ENCODE results near the gene RSBN1.

Gene RSBN1

DNA sequence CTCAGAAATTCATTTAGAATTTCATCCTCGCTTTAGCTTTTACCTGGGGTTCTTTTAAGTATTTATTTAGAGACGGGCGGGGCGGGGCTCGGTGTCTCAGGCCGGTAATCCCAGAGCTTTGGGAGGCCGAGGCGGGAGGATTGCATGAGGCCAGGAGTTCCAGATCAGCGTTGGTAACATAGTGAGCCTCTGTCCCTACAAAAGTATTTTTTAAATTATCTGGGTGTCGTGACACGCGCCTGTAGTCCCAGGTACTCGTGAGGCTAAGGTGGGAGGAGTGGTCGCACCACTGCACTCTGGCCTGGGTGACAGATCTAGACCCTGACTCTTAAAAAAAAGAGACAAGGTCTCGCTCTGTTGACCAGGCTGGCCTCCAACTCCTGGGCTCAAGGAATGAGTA lies 942 bp upstream of the RSBN1 start:
- TF ChIP-seq, protein P1, sequence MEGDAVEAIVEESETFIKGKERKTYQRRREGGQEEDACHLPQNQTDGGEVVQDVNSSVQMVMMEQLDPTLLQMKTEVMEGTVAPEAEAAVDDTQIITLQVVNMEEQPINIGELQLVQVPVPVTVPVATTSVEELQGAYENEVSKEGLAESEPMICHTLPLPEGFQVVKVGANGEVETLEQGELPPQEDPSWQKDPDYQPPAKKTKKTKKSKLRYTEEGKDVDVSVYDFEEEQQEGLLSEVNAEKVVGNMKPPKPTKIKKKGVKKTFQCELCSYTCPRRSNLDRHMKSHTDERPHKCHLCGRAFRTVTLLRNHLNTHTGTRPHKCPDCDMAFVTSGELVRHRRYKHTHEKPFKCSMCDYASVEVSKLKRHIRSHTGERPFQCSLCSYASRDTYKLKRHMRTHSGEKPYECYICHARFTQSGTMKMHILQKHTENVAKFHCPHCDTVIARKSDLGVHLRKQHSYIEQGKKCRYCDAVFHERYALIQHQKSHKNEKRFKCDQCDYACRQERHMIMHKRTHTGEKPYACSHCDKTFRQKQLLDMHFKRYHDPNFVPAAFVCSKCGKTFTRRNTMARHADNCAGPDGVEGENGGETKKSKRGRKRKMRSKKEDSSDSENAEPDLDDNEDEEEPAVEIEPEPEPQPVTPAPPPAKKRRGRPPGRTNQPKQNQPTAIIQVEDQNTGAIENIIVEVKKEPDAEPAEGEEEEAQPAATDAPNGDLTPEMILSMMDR (IDR thresholded peaks at IDR 0.05; ENCODE audit: borderline replicate concordance, insufficient read depth, low read depth, low read length), result no peak
- no peak overlapping the region for H3K4me3 ChIP-seq (ENCODE audit: low read depth, low read length)

DNA sequence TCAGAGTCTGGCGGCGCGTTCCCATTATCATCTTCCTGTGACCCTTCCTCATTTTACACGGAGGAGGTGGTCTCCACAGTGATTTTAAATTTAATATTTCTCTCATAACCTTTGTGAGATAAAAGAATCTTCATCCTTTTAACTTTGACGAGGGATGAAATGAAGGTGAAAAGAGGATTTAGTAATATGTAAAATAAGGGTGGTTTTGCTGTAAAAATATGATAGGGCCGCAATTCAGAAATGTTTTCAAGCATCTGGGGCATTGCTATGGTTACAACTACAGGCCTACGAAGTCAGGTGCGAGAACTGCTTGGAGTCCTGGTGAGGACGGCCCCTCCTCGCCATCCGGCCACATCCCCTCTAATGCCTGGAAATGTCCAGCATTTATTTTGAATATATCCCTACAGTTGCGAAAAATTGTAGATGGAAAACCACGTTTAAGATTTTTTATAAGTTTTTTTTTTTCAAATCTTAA lies 422 bp upstream of the RSBN1 start:
- peak overlapping the region; percentile 33 for H3K4me3 ChIP-seq (ENCODE audit: low read depth, low read length)
- TF ChIP-seq, protein P1 (IDR thresholded peaks at IDR 0.05; ENCODE audit: borderline replicate concordance, insufficient read depth, low read depth, low read length), result 0 out of 2 replicates have a peak, but pooled peaks have one; percentile 5

DNA sequence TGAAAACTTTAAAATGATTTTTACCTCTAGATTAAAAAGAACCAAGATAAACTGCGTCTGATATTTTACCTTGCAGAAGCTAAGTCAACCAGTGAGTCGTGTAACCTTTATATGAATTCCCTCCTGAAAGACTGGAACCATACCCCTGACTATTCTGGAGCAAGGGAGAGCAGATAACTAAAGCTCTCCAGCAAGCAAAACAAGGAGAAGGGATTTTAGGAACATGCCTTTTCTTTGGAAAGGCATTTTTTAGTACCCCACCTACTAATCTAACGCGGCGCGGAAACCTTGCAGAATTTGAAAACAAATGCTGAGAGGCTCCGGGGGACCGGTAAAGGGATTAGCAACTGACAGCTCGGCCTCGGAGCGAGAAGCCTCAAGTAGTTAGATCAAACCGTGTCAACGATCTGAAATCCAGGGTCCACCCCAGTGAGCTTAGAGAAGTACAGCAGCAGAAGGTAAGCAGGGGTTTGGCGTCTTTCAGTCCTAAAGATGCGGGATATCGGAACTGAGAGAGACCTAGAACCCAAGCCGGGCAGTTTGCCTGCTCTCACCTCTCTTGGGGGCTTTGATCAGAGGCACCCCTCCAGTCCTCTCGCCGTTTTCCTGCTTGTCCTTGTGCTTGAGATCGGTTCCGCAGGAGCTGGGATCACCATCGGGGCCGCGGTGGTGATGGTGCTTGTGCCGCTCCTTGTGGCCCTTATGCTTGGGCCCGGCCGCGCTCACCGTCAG lies 954 bp downstream of the RSBN1 start:
- TF ChIP-seq, protein P1 (IDR thresholded peaks at IDR 0.05; ENCODE audit: borderline replicate concordance, insufficient read depth, low read depth, low read length), result no peak
- H3K4me3 ChIP-seq (ENCODE audit: low read depth, low read length), result peak overlapping the region; percentile 77

DNA sequence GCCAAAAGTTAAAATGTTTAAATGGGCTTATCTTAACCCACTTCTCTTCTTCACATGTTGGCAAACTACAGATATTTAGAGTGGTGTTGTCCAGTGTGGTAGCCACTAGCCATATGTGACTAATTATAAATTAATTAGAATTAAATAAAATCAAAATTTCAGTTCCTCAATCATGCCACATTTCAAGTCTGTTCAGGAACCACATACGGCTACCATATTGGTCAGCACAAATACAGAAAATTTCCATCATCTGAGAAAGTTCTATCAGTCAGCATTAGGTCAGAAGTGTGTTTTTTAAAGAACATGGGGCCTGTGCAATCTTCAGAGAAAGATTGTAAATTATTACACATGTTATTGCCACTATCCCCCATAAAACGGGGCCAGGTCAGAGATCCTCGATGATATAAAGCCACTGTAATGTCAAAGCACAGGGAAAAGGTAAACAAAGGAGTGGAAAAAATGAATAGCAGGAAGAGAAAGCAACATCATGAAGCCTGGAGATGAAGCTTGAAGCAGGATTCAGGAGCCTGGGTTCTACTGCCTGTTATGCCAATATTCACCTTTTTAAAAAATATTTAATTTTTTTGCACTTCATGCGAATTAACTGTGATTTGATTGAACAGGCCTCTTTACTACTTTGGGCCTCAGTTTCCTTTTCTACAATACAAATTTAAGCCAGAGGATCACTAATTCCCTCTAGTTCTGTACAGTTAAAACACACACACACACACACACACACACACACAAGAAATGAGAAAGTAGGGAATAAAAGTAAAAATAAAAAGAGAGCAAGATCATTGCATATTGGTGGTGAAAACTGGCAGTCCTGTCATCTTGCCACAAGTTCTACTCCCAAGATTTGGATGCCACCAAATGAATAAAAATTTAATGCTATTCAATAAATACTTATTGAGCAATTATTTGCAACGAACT lies 2.3 kb downstream of the RSBN1 start:
- TF ChIP-seq, protein P1 (IDR thresholded peaks at IDR 0.05; ENCODE audit: borderline replicate concordance, insufficient read depth, low read depth, low read length), result no peak
- H3K4me3 ChIP-seq (ENCODE audit: low read depth, low read length), result peak overlapping the region; percentile 77

DNA sequence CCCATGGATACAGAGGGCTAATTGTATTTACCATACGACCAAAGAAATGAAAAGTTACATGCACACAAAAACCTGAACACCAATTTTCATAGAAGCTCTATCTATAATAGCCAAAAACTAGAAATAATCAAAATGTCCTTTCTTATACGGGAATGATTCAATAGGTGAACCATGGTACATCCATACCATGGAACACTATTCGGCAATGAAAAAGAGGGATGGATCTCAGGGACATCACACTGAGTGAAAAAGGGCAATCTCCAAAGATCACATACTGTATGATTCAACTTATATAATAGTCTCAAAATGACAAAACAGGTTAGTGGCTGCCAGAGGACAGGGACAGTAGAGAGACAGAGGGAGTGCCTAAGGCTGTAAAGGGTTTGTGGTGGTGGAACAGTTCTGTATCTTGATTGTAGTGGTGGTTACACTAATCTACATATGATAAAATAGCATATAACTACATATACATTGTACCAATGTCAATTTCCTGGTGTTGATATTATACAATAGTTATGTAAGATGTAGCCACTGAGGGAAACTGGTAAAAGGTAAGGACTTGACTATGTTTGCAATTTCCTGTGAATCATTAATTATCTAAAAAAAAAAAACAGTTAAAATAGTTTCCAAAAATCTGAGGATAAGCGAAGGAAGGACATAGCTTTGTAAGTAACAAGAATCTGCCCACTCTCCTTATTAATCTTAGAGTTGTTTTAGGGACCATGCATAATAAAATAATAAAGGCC lies 3.7 kb downstream of the RSBN1 start:
- H3K4me3 ChIP-seq (ENCODE audit: low read depth, low read length), result no peak overlapping the region
- TF ChIP-seq, protein P1 (IDR thresholded peaks at IDR 0.05; ENCODE audit: borderline replicate concordance, insufficient read depth, low read depth, low read length), result no peak

DNA sequence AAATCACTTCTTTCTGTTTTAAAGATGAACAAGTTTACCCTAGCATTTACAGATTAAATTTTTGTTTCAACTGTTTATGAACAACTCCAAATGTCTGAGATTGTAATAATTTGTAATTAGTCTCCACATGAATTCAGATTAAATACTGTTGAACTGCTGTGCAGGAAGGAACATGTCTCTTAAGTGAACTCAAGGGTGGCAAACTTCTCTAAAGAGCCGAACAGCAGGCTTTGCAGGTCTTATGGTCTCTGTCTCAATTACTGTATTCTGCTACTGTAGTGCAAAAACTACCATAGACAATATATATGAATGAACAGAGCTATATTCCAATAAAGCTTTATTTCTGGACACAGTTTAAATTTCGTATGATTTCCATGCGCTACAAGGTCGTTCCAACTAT lies 6.6 kb downstream of the RSBN1 start:
- TF ChIP-seq, protein P1 (IDR thresholded peaks at IDR 0.05; ENCODE audit: borderline replicate concordance, insufficient read depth, low read depth, low read length), result no peak
- H3K4me3 ChIP-seq (ENCODE audit: low read depth, low read length), result no peak overlapping the region

All from GM12875 (cell line).